Measurements from ENCODE around the gene IL36G. TPM values are rescaled to one million over a fixed set of nuclear protein-coding genes. Genes with fewer than 3 reads are reported as not detected.

IL36G gene
- total RNA-seq, 1 donor from 2014 or later: not detected

DNA sequence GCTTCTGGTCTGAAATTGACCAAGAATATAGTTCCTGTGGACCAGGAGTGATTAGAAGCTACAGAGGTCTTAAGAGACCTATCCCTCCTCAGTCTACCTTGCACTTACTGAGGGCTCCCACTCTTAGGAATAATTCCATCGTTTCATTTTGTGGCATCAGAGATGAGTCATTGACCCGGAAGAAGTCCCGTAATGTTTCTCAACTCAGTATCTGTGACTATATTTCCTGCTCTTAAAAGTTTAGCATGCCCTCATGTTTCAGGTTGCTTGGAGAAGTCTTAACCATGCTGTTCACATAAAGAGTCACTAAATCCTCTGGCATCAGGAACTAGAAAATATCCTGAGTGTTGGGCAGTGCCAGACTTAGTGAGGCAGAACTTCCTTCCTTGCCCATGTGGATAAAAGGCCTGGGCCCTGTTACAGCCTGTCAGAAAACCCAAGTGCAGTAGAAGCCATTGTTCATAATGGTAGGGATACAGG lies 27.3 kb downstream of the IL36G start, which contains the start of gene IL36A:
Gene IL36A, plus strand, starts transcription at position 430 of the 480 bp plus-strand sequence. CDS start 413 bp downstream, outside the sequence.
- H3K4me3 ChIP-seq (ENCODE audit: low read depth, low read length): no peak within 1 kb of the TSS
- H3K27me3 ChIP-seq (ENCODE audit: control insufficient read depth, insufficient read depth, low read length): no peaks in the 10 kb centered on the region
- H3K36me3 ChIP-seq (ENCODE audit: control insufficient read depth, insufficient read depth, low read length): no peaks in the 10 kb centered on the region
- no peak for DNase-seq (ENCODE audit: low read depth)
- TF ChIP-seq, protein P1, sequence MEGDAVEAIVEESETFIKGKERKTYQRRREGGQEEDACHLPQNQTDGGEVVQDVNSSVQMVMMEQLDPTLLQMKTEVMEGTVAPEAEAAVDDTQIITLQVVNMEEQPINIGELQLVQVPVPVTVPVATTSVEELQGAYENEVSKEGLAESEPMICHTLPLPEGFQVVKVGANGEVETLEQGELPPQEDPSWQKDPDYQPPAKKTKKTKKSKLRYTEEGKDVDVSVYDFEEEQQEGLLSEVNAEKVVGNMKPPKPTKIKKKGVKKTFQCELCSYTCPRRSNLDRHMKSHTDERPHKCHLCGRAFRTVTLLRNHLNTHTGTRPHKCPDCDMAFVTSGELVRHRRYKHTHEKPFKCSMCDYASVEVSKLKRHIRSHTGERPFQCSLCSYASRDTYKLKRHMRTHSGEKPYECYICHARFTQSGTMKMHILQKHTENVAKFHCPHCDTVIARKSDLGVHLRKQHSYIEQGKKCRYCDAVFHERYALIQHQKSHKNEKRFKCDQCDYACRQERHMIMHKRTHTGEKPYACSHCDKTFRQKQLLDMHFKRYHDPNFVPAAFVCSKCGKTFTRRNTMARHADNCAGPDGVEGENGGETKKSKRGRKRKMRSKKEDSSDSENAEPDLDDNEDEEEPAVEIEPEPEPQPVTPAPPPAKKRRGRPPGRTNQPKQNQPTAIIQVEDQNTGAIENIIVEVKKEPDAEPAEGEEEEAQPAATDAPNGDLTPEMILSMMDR (IDR thresholded peaks at IDR 0.05; ENCODE audit: insufficient read depth, low read length, poor library complexity, severe bottlenecking): no peak

DNA sequence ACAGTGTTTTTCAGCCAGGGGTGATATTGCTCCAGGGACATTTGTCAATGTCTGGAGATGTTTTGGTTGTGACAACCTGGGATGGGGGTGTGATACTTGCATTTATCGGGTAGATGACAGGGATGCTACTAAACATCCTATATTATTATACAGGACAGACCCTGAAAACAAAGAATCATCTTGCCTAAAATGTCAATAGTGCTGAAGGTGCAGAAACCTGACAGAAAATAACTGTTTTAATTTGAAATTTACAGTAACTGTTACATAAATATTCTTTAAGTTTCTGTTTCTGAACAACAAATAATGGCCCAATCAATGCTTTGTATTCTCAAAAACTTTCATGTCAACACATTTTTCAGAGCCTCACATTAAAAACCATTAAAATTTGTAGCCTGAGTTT lies 29.4 kb downstream of the IL36G start:
- TF ChIP-seq, protein P1 (IDR thresholded peaks at IDR 0.05; ENCODE audit: insufficient read depth, low read length, poor library complexity, severe bottlenecking): no peak
- Histone ChIP-seq H3K27me3 (ENCODE audit: control insufficient read depth, insufficient read depth, low read length) (no peaks in the 10 kb centered on the region), H3K4me3 (ENCODE audit: low read depth, low read length) (no peak overlapping the region), H3K36me3 (ENCODE audit: control insufficient read depth, insufficient read depth, low read length) (no peaks in the 10 kb centered on the region)
- DNase-seq (ENCODE audit: low read depth): no peak

DNA sequence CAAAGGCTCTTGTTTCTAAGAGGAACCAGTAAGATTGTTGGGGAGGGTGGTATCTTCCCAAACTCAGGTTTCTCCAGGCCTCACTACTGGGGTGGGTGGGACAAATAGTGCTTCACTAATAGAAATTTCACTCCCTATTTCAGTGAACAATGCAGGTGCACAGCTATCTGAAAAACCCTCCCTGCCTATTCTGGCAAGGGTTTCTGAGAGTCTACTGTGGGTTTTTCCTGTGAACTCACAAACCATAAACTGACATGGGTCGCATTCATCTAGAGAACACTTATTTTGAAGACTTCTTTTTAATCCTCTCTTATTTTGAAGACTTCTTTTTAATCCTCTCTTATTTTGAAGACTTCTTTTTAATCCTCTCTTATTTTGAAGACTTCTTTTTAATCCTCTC lies 31.8 kb downstream of the IL36G start:
- Histone ChIP-seq H3K4me3 (ENCODE audit: low read depth, low read length) (no peak overlapping the region), H3K27me3 (ENCODE audit: control insufficient read depth, insufficient read depth, low read length) (no peaks in the 10 kb centered on the region), H3K36me3 (ENCODE audit: control insufficient read depth, insufficient read depth, low read length) (no peaks in the 10 kb centered on the region)
- DNase-seq (ENCODE audit: low read depth): no peak
- TF ChIP-seq, protein P1 (IDR thresholded peaks at IDR 0.05; ENCODE audit: insufficient read depth, low read length, poor library complexity, severe bottlenecking): no peak

DNA sequence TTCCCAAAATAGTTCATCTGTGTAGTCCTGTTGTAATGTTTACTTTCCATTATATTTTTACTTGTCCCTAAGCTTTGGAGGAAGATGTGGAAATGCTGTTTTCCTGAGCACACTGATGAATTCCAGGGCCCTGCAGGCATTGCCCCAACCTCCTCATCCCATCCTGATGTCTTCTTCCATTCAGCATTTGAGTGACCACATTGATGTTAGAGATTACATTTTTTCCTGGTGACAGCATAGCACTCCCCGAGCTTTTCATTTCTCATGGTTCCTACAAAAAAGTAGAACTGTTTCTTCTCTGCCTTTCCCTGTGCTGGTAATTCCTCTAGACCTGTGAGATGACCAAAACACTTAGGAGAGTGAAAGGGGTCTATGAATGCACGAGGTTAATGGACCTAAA lies 32.3 kb downstream of the IL36G start:
- TF ChIP-seq, protein P1 (IDR thresholded peaks at IDR 0.05; ENCODE audit: insufficient read depth, low read length, poor library complexity, severe bottlenecking): no peak
- DNase-seq (ENCODE audit: low read depth): no peak
- no peaks in the 10 kb centered on the region for H3K27me3 ChIP-seq (ENCODE audit: control insufficient read depth, insufficient read depth, low read length)
- H3K4me3 ChIP-seq (ENCODE audit: low read depth, low read length): no peak overlapping the region
- H3K36me3 ChIP-seq (ENCODE audit: control insufficient read depth, insufficient read depth, low read length): no peaks in the 10 kb centered on the region

DNA sequence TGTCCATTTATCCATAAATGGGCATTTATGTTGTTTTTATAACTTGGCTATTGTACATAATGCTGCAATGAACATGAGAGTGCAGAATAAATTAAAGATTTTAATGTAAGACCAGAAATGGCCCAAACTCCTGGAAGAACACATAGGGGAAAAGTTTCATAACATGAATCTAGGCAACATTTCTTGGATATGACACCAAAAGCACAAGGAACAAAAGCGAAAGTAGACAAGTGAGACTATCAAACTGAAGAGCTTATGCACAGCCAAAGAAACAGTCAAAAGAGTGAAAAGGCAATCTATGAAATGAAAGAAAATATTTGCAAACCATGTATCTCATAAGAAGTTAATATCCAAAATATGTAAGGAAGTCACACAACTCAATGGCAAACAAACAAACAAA lies 33.3 kb downstream of the IL36G start:
- Histone ChIP-seq H3K27me3 (ENCODE audit: control insufficient read depth, insufficient read depth, low read length) (peaks cover 2% of the 10 kb centered on the region), H3K36me3 (ENCODE audit: control insufficient read depth, insufficient read depth, low read length) (no peaks in the 10 kb centered on the region), H3K4me3 (ENCODE audit: low read depth, low read length) (no peak overlapping the region)
- DNase-seq (ENCODE audit: low read depth): no peak
- TF ChIP-seq, protein P1 (IDR thresholded peaks at IDR 0.05; ENCODE audit: insufficient read depth, low read length, poor library complexity, severe bottlenecking): no peak
